GM18858 (cell line): ENCODE data around the gene CDK5R2.

ENCODE experiments used
- ATAC-seq: cut with Tn5 transposase; IDR thresholded peaks from one replicate; pipeline ENCODE4 v1.9.1; 2021; ENCODE audit not compliant: unreplicated experiment

The CDK5R2 gene

GRCh38 chr2:219001577-219002394 is 42.3 kb downstream of the CDK5R2 start:
- ATAC-seq, result no peak

GRCh38 chr2:219002395-219003266 is 43.2 kb downstream of the CDK5R2 start:
- no peak for ATAC-seq

DNA sequence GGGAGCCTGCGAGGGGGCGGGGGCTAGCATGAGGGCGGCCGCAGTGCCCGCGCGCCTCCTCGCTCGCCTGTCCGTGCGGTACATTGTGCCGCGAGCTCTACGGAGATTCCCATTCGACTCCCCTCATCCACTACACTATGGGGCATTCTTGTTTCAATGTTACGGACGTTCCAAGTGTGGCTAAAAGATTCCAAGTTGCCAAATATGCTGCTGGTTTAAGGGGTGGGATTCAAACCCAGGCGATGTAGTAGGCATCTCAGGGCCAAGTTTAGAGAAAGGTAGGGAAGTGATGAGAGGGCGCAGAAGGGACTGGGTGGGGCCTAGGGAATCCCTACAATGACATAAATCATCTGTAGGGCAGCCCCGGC is 43.8 kb downstream of the CDK5R2 start:
- no peak for ATAC-seq

- ATAC-seq, result no peak
These were observed 44.5 kb downstream of the CDK5R2 start for GRCh38 chr2:219003979-219004378.

- ATAC-seq, result no peak
These were observed 49.8 kb downstream of the CDK5R2 start for GRCh38 chr2:219009294-219009693.

DNA sequence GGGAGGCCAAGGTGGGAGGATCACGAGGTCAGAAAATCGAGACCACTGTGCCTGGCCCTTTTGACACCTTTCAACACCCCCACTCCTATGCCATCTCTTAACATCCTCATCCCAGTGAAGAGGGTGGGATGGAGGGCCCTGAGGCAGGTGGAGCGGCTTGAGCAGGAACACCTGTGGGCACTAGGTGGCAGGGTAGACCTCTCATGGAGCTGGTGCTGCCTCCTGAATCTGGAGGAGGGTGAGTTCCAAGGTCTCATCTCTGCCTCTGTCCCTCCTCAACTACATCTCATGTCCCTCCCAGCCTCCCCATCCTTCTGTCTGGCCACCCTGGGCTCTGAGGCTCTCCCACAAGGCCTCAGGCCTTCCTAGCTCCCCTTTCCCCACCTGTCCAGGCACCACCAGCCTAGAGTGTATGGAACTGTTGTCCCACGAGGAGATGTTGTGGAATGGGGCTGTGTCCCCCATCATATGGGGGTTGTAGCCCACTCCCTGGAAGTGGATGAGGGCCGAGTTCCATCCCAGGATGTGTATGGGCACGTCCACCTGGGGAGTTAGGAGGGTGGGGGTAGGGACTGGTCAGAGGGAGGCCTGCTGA is 50.8 kb downstream of the CDK5R2 start:
- no peak for ATAC-seq

DNA sequence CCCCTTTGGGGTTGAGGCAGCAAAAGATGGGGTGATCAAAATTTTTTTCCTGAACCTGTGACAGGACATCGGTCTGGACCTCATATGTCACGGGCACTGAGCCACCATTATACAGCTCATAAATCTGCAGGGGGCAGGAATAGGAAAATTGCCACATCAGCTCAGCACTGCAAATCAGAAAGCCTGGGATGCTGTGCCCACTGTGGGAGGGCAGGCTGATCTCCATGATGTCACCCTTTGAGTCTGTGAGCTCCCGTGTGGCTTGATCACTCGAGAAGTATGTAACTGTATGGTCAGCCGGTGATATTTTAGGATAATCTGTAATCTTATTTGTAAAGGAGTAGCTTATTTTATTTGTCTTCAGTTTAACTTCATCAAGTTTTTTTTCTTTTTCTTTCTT is 51.4 kb downstream of the CDK5R2 start:
- ATAC-seq, result no peak
